RWPE1 (cell line): ENCODE data around the gene UBE2O.

Source experiments
- CTCF ChIA-PET: fragments of 350-600 bp; sonication (Branson Sonifier 250); formaldehyde crosslinking; extraction: SDS; loops from one replicate; lab custom pipeline; 2021; lab: Yijun Ruan, JAX
- POLR2A ChIA-PET: fragments of 400-600 bp; formaldehyde crosslinking; extraction: SDS; loops from one replicate; lab custom pipeline; 2020; ENCODE audit warnings: antibody characterized with exemption; ENCODE audit not compliant: low non-redundant PET; lab: Yijun Ruan, JAX
- DNase-seq: peaks from one replicate; pipeline ENCODE4 v3.0.0; 2012; ENCODE audit warnings: low spot score
- H3K27ac ChIP-seq: fragments of 450-650 bp; 2 replicates; pipeline ENCODE4 v1.5.1; 2017
- CTCF ChIP-seq: fragments of 450-650 bp; conservative IDR thresholded peaks from 2 replicates; pipeline ENCODE4 v1.5.1; 2017; ENCODE audit warnings: low read depth, mild to moderate bottlenecking

UBE2O gene

GRCh38 chr17:76452127-76452659 is 759 bp downstream of the UBE2O start:
- TF ChIP-seq CTCF = no peak
- ChIA-PET CTCF (interaction anchor here (0.5 to 0.8 kb wide), 5 partner anchors 17 to 319 kb away, joined by 3 to 4 read pairs (median 3); no protein-coding TSS in a partner anchor), POLR2A (interaction anchor here (0.7 kb wide), 1 partner anchor 37 kb away, joined by 3 read pairs; no protein-coding TSS in a partner anchor)
- H3K27ac ChIP-seq = peak overlapping the region; percentile 69
- DNase-seq = no peak

- TF ChIP-seq CTCF = no peak
- DNase-seq = no peak
- ChIA-PET POLR2A (no interaction called here), CTCF (interaction anchor here (0.6 to 0.7 kb wide), 3 partner anchors 17 to 214 kb away, joined by 3 read pairs; no protein-coding TSS in a partner anchor)
- H3K27ac ChIP-seq = no peak overlapping the region
These were observed 1.4 kb downstream of the UBE2O start for GRCh38 chr17:76451506-76451905.

- no peak overlapping the region for H3K27ac ChIP-seq
- no peak for DNase-seq
- POLR2A ChIA-PET = interaction anchor here (0.6 kb wide), 1 partner anchor 132 kb away, joined by 3 read pairs; no protein-coding TSS in a partner anchor
- CTCF ChIA-PET = interaction anchor here (0.9 to 2.5 kb wide), 3 partner anchors 10 to 74 kb away, joined by 4 to 12 read pairs (median 5); no protein-coding TSS in a partner anchor
- no peak for TF ChIP-seq CTCF
These were observed 3.8 kb downstream of the UBE2O start for GRCh38 chr17:76449126-76449525.

- TF ChIP-seq CTCF = no peak
- CTCF ChIA-PET = interaction anchor here (2.5 kb wide), 1 partner anchor 40 kb away, joined by 12 read pairs; no protein-coding TSS in a partner anchor
- DNase-seq = no peak
- H3K27ac ChIP-seq = peak overlapping the region; percentile 28; the same call in 1 of the 2 replicates
- POLR2A ChIA-PET = no interaction called here
These were observed 4.9 kb downstream of the UBE2O start for GRCh38 chr17:76447931-76448652.

GRCh38 chr17:76446449-76447231 is 6.3 kb downstream of the UBE2O start:
- no peak for TF ChIP-seq CTCF
- DNase-seq = peak; percentile 96
- CTCF ChIA-PET = no interaction called here
- POLR2A ChIA-PET = no interaction called here
- peak overlapping the region; percentile 77 for H3K27ac ChIP-seq
